ENCODE results near the gene BCL6.
A peak's percentile ranks its signal among the peaks of the same experiment; 100 is the strongest.

Gene BCL6

DNA sequence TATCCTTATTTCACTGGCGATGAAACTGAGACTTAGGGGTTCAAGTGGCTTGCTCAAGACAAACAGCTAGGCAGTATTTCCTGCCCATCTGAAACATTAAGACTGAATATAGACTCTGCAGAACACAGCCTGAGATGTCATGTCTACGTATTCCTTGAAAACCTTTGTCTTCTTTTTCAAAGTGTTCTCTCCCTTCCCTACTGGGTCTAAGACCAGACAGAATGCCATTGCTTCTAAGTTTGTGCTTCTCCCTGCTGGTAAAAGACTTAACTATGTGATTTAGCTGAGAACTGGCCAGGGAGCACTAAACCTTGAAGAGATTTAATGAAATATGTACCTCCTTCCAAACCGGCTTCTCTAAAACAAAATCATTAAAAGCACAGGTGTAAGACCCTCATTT, 9.9 kb downstream of the BCL6 start:
- Histone ChIP-seq H3K36me3 (ENCODE audit: insufficient read depth, low read length) (peaks cover 99% of the 10 kb centered on the region), H3K9me3 (ENCODE audit: low read length) (no peaks in the 10 kb centered on the region), H3K27ac (ENCODE audit: low read depth, low read length, poor library complexity, severe bottlenecking) (peak overlapping the region; percentile 93), H3K27me3 (ENCODE audit: insufficient read depth, low read length) (no peaks in the 10 kb centered on the region), H3K4me3 (ENCODE audit: low read depth, low read length, poor library complexity, severe bottlenecking) (peak overlapping the region; percentile 77), H2AFZ (ENCODE audit: low read length) (no peak overlapping the region), H3K4me1 (ENCODE audit: insufficient read depth, low read length, severe bottlenecking) (peaks cover 88% of the 10 kb centered on the region), H3K9me2 (ENCODE audit: low read depth, low read length) (no peaks in the 10 kb centered on the region), H3K9ac (ENCODE audit: low read length) (peak overlapping the region; percentile 82), H3F3A (ENCODE audit: insufficient read depth, low read length) (peaks cover 13% of the 10 kb centered on the region), H4K20me1 (ENCODE audit: insufficient read depth, low read length) (no peaks in the 10 kb centered on the region), H3K79me2 (ENCODE audit: insufficient read depth, low read length) (peaks cover 62% of the 10 kb centered on the region), H3K4me2 (ENCODE audit: low read length) (peak overlapping the region; percentile 83)
- TF ChIP-seq, protein P1, sequence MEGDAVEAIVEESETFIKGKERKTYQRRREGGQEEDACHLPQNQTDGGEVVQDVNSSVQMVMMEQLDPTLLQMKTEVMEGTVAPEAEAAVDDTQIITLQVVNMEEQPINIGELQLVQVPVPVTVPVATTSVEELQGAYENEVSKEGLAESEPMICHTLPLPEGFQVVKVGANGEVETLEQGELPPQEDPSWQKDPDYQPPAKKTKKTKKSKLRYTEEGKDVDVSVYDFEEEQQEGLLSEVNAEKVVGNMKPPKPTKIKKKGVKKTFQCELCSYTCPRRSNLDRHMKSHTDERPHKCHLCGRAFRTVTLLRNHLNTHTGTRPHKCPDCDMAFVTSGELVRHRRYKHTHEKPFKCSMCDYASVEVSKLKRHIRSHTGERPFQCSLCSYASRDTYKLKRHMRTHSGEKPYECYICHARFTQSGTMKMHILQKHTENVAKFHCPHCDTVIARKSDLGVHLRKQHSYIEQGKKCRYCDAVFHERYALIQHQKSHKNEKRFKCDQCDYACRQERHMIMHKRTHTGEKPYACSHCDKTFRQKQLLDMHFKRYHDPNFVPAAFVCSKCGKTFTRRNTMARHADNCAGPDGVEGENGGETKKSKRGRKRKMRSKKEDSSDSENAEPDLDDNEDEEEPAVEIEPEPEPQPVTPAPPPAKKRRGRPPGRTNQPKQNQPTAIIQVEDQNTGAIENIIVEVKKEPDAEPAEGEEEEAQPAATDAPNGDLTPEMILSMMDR (IDR thresholded peaks at IDR 0.05; ENCODE audit: low read length) = no peak
- no peak for TF ChIP-seq EZH2 (IDR thresholded peaks at IDR 0.05; ENCODE audit: borderline replicate concordance, low read length)

DNA sequence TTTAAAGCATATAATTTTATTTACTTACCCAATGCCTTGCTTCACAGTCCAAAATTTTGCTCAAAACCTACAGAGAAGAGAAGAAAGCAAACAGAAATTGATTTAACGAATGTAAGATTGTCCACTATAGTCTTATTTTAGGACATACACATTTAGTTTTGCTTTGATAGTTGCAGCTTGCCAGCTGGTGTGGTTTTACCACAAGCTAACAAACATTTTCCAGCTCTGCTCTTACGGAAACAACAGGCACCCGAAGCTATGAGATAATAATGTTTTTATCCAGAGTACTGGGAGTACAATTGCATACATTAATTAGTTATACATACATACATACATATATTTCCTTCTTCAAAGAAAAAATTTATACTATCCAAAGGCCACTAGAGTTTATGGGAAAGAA, 10.4 kb downstream of the BCL6 start:
- no peaks in the 10 kb centered on the region for H3K27me3 ChIP-seq (ENCODE audit: insufficient read depth, low read length)
- peak overlapping the region; percentile 22 for H3K9ac ChIP-seq (ENCODE audit: low read length)
- H3K36me3 ChIP-seq (ENCODE audit: insufficient read depth, low read length) = peaks cover 100% of the 10 kb centered on the region
- no peak for TF ChIP-seq EZH2 (IDR thresholded peaks at IDR 0.05; ENCODE audit: borderline replicate concordance, low read length)
- TF ChIP-seq, protein P1 (IDR thresholded peaks at IDR 0.05; ENCODE audit: low read length) = no peak
- H3F3A ChIP-seq (ENCODE audit: insufficient read depth, low read length) = peaks cover 14% of the 10 kb centered on the region
- peaks cover 84% of the 10 kb centered on the region for H3K4me1 ChIP-seq (ENCODE audit: insufficient read depth, low read length, severe bottlenecking)
- H3K9me3 ChIP-seq (ENCODE audit: low read length) = no peaks in the 10 kb centered on the region
- H2AFZ ChIP-seq (ENCODE audit: low read length) = no peak overlapping the region
- H3K4me2 ChIP-seq (ENCODE audit: low read length) = peak overlapping the region; percentile 83
- peak overlapping the region; percentile 93 for H3K27ac ChIP-seq (ENCODE audit: low read depth, low read length, poor library complexity, severe bottlenecking)
- H3K4me3 ChIP-seq (ENCODE audit: low read depth, low read length, poor library complexity, severe bottlenecking) = peak overlapping the region; percentile 77
- no peaks in the 10 kb centered on the region for H4K20me1 ChIP-seq (ENCODE audit: insufficient read depth, low read length)
- H3K79me2 ChIP-seq (ENCODE audit: insufficient read depth, low read length) = peaks cover 57% of the 10 kb centered on the region
- no peaks in the 10 kb centered on the region for H3K9me2 ChIP-seq (ENCODE audit: low read depth, low read length)

DNA sequence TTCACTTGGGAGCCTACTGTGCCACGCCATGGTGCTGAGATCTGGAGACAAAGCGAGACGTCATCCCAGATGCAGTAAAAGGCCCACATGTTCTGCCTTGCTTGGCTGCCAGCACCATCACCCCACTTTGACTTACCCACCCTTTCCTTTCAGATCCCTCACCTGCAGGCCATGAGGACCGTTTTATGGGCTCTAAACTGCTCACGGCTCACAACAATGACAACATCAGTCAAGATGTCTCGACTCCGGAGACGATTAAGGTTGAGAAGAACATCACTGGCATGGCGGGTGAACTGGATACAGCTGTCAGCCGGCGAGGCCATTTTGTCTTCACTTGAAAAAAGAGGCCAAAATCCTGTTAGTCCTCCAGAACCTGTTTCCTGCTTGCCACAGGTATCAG, 11.9 kb downstream of the BCL6 start:
- H4K20me1 ChIP-seq (ENCODE audit: insufficient read depth, low read length) = no peaks in the 10 kb centered on the region
- no peak overlapping the region for H2AFZ ChIP-seq (ENCODE audit: low read length)
- H3K79me2 ChIP-seq (ENCODE audit: insufficient read depth, low read length) = peaks cover 42% of the 10 kb centered on the region

More for the DNA sequence above, 11.9 kb downstream of the BCL6 start:
- peak overlapping the region; percentile 93 for H3K27ac ChIP-seq (ENCODE audit: low read depth, low read length, poor library complexity, severe bottlenecking)
- no peaks in the 10 kb centered on the region for H3K9me3 ChIP-seq (ENCODE audit: low read length)
- peaks cover 100% of the 10 kb centered on the region for H3K36me3 ChIP-seq (ENCODE audit: insufficient read depth, low read length)
- no peak overlapping the region for H3K4me3 ChIP-seq (ENCODE audit: low read depth, low read length, poor library complexity, severe bottlenecking)
- H3K4me2 ChIP-seq (ENCODE audit: low read length) = no peak overlapping the region; the same call in 1 of the 2 replicates
- H3K4me1 ChIP-seq (ENCODE audit: insufficient read depth, low read length, severe bottlenecking) = peaks cover 70% of the 10 kb centered on the region
- H3F3A ChIP-seq (ENCODE audit: insufficient read depth, low read length) = peaks cover 25% of the 10 kb centered on the region
- H3K27me3 ChIP-seq (ENCODE audit: insufficient read depth, low read length) = no peaks in the 10 kb centered on the region
- no peak overlapping the region for H3K9ac ChIP-seq (ENCODE audit: low read length)
- no peaks in the 10 kb centered on the region for H3K9me2 ChIP-seq (ENCODE audit: low read depth, low read length)
- TF ChIP-seq, protein P1 (IDR thresholded peaks at IDR 0.05; ENCODE audit: low read length) = no peak
- TF ChIP-seq EZH2 (IDR thresholded peaks at IDR 0.05; ENCODE audit: borderline replicate concordance, low read length) = no peak
